NAMALWA (cell line): ENCODE measurements around the gene NECAB2.
A peak's percentile ranks its signal among the peaks of the same experiment; 100 is the strongest.

Source experiments
- DNase-seq: peaks from one replicate; pipeline ENCODE4 v3.0.0-alpha.2; 2015; ENCODE audit warnings: low spot score

Gene NECAB2

GRCh38 chr16:83967838-83968305, at the start of gene NECAB2:
Gene NECAB2, plus strand, starts transcription at chr16:83968244. Its CDS starts 405 bp downstream, at chr16:83968649.
- no peak for DNase-seq

GRCh38 chr16:83920894-83921491, 47.1 kb upstream of the NECAB2 start:
- DNase-seq, result no peak

DNA sequence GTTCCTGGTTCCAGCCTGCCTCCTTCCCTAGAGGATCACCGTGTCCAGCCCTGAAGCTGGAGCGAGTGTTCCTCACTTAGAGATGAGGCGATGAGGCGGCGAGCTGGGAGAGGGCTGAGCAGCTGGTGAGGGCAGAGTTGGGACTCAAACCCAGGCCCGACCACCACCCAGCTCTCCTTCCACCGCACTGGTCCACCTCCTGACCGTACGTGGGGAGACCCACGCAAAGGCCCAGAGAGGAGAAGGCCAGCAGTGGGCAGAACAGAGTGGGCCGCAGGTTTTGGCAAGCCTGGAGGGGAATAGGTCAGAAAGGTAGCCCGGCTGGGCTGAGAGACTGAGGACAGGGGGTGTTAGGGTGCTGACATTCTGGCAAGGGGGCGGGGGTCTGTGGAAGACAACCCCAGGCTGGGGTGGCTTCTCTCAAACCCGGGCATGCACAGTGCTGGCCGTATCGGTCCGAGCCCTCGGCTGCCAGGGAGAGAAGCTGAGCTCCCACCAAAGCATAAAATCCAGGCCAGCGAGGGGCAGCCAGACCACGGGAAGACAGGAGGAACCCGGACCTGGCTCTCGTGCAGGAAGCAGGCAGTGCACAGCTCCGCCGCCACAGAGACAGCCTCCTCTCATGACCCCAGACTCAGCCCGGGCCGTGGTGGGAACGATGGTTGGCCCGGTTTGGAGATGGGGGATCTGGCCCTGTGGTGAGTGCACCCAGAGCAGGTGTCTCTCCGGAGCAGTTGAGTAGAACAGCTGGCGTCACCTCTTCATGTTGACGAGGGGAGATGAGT, 44.3 kb upstream of the NECAB2 start:
- DNase-seq, result no peak

DNA sequence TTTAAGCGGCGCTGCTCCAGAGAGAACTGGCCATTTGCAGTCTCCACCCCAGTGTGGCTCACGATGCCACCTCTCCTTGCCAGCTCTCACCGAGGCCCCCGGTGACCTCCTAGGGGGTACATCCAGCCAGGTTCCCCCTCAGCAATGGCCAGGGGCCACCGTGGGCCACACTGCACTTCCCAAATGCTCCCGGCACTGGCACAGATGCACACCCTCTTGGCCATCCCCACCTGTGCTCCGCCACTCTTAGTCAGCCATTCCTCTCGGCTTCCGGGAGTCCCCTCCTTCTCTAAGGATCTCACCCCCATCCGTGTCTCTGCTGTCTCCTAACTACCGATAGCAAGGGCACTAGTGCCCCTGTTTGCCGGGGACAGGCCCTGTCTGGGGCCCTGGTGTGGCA, 43.4 kb upstream of the NECAB2 start:
- no peak for DNase-seq

DNA sequence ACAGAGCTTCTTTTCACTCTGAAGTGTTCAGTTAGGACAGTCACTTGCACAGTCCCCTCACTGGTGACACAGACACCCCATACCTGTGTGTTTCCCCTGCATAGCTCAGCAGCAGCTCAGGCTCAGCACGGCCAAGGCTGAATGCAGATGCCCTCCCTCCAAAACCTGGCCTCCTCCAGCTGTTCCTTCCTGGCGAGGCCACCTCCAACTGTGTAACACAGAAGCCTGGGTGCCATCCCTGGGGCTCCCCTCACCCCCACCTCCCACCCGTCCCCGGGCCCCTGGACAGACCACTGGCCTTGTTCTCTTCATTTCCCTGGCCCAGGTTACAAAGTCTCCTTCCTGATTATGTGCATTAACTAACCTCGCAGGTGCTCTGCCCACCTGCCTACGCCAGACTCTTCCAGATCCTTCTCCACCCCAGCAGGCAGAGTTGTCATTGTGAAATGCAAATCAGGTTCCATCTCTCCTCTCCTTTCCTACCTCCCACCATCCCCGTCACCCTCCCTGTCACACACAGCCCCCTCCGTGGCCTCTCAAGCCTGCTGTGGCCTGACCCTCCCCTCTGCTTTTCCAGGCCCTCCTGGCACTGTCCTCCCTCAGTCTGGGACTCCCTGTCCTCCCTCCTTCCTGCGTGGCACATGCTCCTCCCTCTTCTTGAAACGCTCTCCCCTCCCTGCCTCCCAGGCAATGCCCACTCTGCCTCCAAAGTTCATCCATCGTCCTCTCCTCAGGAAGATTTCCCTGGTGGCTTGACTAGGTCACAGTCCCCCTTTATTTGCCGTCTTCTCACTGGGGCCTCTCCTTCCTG, 42.7 kb upstream of the NECAB2 start:
- no peak for DNase-seq

- no peak for DNase-seq
Observed at GRCh38 chr16:83925957-83926725, 41.9 kb upstream of the NECAB2 start.

DNA sequence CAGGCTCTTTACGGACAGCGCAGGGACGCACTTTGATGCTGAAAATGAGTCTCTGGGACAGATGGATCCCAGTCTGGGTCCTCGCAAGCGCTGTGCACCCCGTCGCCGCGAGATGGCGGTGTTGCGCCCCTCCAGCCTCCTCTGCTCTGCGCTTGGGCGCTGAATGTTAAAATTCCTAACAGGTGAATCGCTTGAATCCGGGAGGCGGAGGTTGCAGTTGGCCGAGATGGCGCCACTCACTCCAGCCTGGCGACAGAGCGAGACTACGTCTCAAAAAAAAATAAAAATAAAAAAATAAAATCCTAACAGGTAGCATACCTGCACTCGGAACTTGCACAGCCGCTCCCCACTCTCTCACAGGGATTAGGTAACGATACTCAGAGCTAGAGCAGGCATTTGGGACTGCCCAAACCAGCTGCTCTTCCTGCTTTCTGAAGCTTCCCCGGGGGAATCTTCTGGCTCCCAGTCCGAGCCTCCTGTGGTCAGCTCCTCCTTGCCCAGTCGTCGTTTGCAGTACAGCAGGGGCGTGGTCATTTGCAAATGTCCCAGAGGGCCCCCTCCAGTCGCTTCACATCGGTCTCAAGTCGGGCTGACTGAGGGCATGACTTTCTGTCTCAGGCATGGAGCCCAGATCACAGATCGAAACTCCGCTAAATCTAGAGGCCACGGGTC, 41.2 kb upstream of the NECAB2 start:
- peak; percentile 51 for DNase-seq

DNA sequence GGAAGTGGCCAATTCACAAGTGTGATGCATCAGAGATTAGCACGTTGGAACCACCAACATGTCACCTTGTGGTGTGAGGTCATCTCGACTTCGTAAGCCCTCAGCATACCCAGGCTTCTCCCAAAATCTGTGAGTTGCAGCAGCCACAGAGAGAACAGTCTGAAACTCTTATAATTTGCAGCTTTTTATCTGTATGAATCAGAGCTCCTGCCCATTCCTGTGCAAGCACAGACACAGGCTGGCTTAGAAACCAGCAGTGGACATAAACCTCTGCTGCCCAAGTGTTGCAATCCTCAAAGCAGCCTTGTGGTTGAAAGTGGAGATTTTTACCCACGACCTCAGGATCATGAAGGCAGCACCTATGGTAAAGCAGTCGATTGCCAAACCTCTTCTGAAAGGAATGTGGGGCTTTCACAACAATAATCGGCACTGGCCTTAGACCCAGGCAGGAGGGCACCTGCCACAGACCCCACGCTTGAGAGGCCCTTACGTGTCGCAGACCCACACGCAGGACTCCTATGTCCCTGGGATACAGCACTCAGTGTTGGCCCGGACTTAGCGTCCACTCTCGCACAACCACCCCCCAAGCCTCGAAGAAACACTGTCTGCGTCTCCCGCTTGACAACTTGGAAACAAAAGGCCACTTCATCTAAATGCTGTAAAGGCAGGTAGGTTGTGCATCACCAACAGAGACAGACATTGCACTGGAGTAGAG, 39.5 kb upstream of the NECAB2 start:
- DNase-seq, result no peak

DNA sequence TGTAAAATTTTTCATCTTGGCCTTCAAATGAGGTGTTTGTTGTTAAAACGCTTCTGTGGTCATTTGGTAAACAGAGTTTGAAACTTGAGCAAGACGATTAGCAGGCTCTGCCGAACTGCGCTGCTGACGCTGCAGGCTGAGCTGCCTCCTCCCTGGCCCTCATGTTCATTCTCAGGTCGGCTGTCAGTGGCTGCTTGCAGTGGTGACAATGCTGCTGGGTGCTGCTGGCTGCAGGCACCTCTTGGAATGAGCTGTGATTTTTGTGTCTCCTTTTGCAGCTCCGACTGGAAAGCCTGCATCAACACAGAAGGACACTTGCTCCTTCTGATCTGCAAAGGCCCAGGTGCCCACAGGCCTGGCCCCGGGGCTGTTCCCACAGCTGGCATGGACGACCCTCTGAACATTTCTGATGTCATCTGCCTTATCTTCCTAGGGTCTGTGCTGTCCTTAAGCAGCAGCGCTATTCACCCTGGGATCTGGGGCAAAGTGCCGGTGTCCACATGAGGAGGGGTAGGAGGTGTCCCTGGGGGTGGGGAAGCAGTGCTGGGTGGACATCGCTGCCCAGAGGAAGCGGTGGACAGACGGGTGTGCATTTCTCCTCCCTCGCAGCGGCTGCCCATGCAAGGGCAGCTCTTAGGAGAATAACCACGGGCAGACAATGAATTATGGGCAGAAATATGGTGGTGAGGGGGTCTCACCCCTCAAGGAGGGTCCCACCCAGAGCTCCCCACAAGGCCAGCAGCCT, 38.1 kb upstream of the NECAB2 start:
- no peak for DNase-seq

DNA sequence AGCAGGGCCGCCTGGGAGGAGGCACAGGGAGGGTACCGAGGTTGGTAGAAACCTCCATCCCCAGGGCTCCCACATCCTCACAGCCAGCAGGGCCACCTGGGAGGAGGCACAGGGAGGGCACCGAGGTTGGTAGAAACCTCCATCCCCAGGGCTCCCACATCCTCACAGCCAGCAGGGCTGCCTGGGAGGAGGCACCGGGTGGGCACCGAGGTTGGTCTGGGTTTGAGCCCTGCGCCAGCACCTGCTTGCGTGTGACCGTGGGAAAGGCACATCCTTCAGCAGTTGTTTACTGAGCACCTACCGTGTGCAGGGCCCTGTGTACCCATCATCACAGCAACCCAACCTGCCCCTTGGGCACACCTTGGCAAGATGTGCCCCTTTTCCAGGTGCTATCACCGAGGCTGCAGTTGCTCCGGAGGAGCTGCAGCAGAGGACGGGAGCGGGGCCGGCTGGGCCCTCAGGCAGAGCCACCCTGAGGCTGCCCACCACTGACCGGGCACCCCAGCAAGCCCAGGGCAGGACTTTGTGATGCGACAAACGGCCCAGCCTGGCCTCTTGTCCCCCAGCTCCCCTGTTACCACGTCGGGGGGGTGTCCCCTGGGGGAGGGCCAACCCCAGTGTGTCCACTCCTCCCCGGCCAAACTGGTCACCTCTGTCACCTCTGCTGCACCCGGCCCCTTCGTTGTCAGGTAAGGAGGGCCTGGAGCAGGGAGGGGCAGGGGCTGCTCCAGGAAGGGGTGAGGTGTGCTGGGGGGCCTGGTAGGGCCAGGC, 37.1 kb upstream of the NECAB2 start:
- DNase-seq, result no peak

GRCh38 chr16:83931556-83931955, 36.5 kb upstream of the NECAB2 start:
- no peak for DNase-seq

- DNase-seq, result no peak
Observed at GRCh38 chr16:83932304-83932703, 35.7 kb upstream of the NECAB2 start.

GRCh38 chr16:83932955-83933673, 34.9 kb upstream of the NECAB2 start:
- DNase-seq, result no peak

- no peak for DNase-seq
Observed at GRCh38 chr16:83933885-83934683, 34.0 kb upstream of the NECAB2 start.

- no peak for DNase-seq
Observed at GRCh38 chr16:83934684-83934977, 33.4 kb upstream of the NECAB2 start.

- DNase-seq, result no peak
Observed at GRCh38 chr16:83935005-83935857, 32.8 kb upstream of the NECAB2 start.

GRCh38 chr16:83935858-83936255, 32.2 kb upstream of the NECAB2 start:
- DNase-seq, result no peak
